ENCODE results near the gene RFX3. TPM values are rescaled to one million over a fixed set of nuclear protein-coding genes. Genes with fewer than 3 reads are reported as not detected.

Gene RFX3
- total and polyA plus RNA-seq, 2 of the 13 experiments (the other 11 are each of a cell fraction or from before 2014, with no cell fraction given): 2.7 to 5.3 TPM

DNA sequence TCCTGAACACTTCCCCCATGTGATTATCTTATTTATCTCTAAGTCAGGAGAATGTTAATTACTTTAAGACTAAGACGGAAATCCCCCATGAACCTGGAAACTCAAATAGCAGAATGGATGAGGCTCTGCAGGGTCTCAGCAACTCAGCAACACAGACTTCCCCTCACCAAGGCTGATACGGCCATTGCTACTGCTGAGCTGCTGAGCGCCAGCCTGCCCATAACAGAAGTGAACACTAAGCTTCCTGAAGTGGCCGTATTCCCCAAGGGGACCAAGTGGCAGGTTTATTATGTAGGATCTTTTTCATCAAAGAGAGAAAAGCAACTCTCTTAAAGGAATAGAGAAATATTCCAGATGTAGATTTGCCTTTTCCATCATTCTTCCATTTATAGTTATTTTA is 311.1 kb downstream of the RFX3 start (continued):
- TF ChIP-seq ZNF691 (CRISPR knock-in tag; IDR thresholded peaks at IDR 0.05; ENCODE audit: borderline replicate concordance, low read depth) (no peak), IRF2 (CRISPR knock-in tag; IDR thresholded peaks at IDR 0.05) (no peak), BCLAF1 (IDR thresholded peaks at IDR 0.05) (no peak), ZNF460 (CRISPR knock-in tag; IDR thresholded peaks at IDR 0.05; ENCODE audit: borderline replicate concordance) (no peak), ZNF383 (CRISPR knock-in tag; IDR thresholded peaks at IDR 0.05; ENCODE audit: borderline replicate concordance) (no peak), ZZZ3 (CRISPR knock-in tag; IDR thresholded peaks at IDR 0.05; ENCODE audit: borderline replicate concordance) (no peak)

DNA sequence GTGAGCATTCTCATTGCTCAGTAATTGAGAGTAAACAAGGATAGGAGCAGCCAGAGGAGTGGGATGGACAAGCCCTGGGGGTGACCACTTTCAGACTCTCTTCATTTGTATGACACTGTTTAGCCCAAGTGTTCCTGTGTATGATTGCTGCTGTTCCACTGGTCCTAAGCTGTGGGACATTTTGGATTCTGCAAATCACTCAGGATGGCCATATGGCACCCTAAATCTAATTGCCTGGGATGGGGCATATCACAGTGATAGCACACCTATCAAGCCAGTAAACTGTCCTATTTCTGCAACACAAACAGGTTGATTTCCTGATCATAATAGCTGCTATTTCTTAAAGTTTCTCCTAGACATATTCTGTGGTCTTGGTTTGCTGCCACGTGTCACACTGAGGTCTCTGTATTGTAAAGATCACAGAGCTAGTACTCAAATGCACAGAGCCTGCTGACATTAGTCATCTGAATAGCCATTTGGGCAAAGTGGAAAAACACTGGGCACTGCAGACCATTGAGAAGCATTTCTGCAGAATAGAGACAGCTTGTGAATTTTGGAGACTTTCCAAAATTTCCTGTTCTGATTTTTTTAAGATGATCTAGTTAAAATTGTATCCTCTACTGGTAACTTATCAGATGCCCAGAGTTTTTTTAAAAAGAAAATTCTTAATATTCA is 320.2 kb downstream of the RFX3 start:
- FAIRE-seq: no peak
- Histone ChIP-seq H3K4me2 (ENCODE audit: low read depth, low read length) (no peak overlapping the region), H3K27me3 (ENCODE audit: control insufficient read depth in 1 of 2, insufficient read depth in 2 of 2, low read length in 2 of 2) (no peaks in the 10 kb centered on the region), H3K9ac (ENCODE audit: insufficient read depth, low read depth, low read length) (no peak overlapping the region), H3K79me2 (ENCODE audit: insufficient read depth, low read length) (no peaks in the 10 kb centered on the region), H3K9me3 (ENCODE audit: low read length) (no peaks in the 10 kb centered on the region), H3K27ac (ENCODE audit: extremely low read length, insufficient read depth, low read length) (no peak overlapping the region), H3K36me3 (replicated peaks in 1 of 2; ENCODE audit: control insufficient read depth in 1 of 2, insufficient read depth in 2 of 2, low read length in 2 of 2) (no peaks in the 10 kb centered on the region), H2AFZ (ENCODE audit: low read length) (no peak overlapping the region), H3K4me1 (ENCODE audit: insufficient read depth, low read length) (no peaks in the 10 kb centered on the region), H3K4me3 (replicated peaks in 1 of 3; ENCODE audit: insufficient read depth in 1 of 3, low read depth in 2 of 3, low read length in 3 of 3) (no peak overlapping the region), H4K20me1 (ENCODE audit: insufficient read depth, low read length) (no peaks in the 10 kb centered on the region)
- in situ Hi-C loops (cut with HindIII; ENCODE audit: extremely low pct_ligation_motif_present, low pct_unique_long_range_greater_than_20kb) (no loop called here), intact Hi-C loops (cut with micrococcal nuclease; ENCODE audit: unreplicated experiment) (no loop called here)
- no peak; the same call in 2 of the 3 replicates for ATAC-seq
- 0% methylated on average over 1 of the region's 1 CpG for WGBS (ENCODE audit: low lambda C conversion rate)
- BruUV-seq (replicated peaks): no TSS peak
- ChIA-PET POLR2A (no interaction called here), CTCF (ENCODE audit: low intra/inter-chr PET ratio, low total read pairs) (no interaction called here)
- DNase-seq (ENCODE audit: low spot score): no peak
- TF ChIP-seq CCDC6 (CRISPR knock-in tag; IDR thresholded peaks at IDR 0.05): no peak
- no peak for TF ChIP-seq PRDM15 (CRISPR knock-in tag; IDR thresholded peaks at IDR 0.05)
- no peak for TF ChIP-seq IRX3 (CRISPR knock-in tag; IDR thresholded peaks at IDR 0.05; ENCODE audit: borderline replicate concordance, low read depth)
- no peak for TF ChIP-seq ZSCAN12 (CRISPR knock-in tag; IDR thresholded peaks at IDR 0.05)
- TF ChIP-seq ZBTB2 (CRISPR knock-in tag; IDR thresholded peaks at IDR 0.05; ENCODE audit: low read depth): no peak
- TF ChIP-seq ZNF674 (CRISPR knock-in tag; IDR thresholded peaks at IDR 0.05; ENCODE audit: low read depth): no peak
- no peak for TF ChIP-seq ASH2L (IDR thresholded peaks at IDR 0.05; ENCODE audit: insufficient read length, low read depth, low read length)

All from HepG2 (cell line).